IMR-90 (cell line): ENCODE measurements around the gene SGTB. TPM values are rescaled to one million over a fixed set of nuclear protein-coding genes. Genes with fewer than 3 reads are reported as not detected.

ENCODE experiments used
- ATAC-seq: fragments of 200-7000 bp; cut with Tn5 transposase; 2 replicates; pipeline ENCODE4 v1.9.1; 2020; ENCODE audit warnings: low read depth, mild to moderate bottlenecking, moderate library complexity
- BruUV-seq: library from RNA; stranded (reverse); fragments of 400-500 nt; replicated peaks from 2 replicates; lab custom pipeline; 2021; lab: Mats Ljungman, UMichigan
- CTCF ChIA-PET: fragments of 300-600 bp; formaldehyde crosslinking; extraction: SDS; loops from one replicate; lab custom pipeline; 2021; ENCODE audit warnings: antibody characterized with exemption; lab: Yijun Ruan, JAX
- POLR2A ChIA-PET: fragments of 300-600 bp; sonication (Branson Sonifier 250); formaldehyde crosslinking; loops from one replicate; lab custom pipeline; 2022; ENCODE audit warnings: antibody characterized with exemption; ENCODE audit not compliant: unreplicated experiment; lab: Charles Lee
- DNase-seq: peaks from one replicate; pipeline ENCODE4 v3.0.0; 2013
- H2AFZ ChIP-seq: replicated peaks from 2 replicates; pipeline ENCODE3; 2013; ENCODE audit warnings: low read length, mild to moderate bottlenecking; ENCODE audit not compliant: poor library complexity
- H2AK5ac ChIP-seq: 2 replicates; pipeline ENCODE4 v1.6.1; 2013; ENCODE audit warnings: low read depth, low read length, inconsistent platforms
- H2AK9ac ChIP-seq: replicated peaks from 2 replicates; pipeline ENCODE3; 2013; ENCODE audit warnings: mild to moderate bottlenecking, low read depth, low read length, moderate library complexity; ENCODE audit not compliant: poor library complexity
- H2BK120ac ChIP-seq: 2 replicates; pipeline ENCODE4 v1.6.1; 2013; ENCODE audit warnings: low read depth, low read length, inconsistent platforms
- H2BK15ac ChIP-seq: 3 replicates; pipeline ENCODE4 v1.6.1; 2013; ENCODE audit warnings: low read depth, low read length, inconsistent platforms
- H2BK20ac ChIP-seq: 2 replicates; pipeline ENCODE4 v1.6.1; 2013; ENCODE audit warnings: low read depth, mild to moderate bottlenecking, inconsistent platforms, low read length, moderate library complexity
- H2BK5ac ChIP-seq: 2 replicates; pipeline ENCODE4 v1.6.1; 2013; ENCODE audit warnings: mild to moderate bottlenecking, low read depth, low read length, inconsistent platforms; ENCODE audit not compliant: poor library complexity, severe bottlenecking
- H3K14ac ChIP-seq: replicated peaks from 2 replicates; pipeline ENCODE4 v1.6.1; 2013; ENCODE audit warnings: low read depth, low read length, inconsistent platforms
- H3K18ac ChIP-seq: 2 replicates; pipeline ENCODE4 v1.6.1; 2013; ENCODE audit warnings: low read depth, low read length, control low read depth
- H3K23ac ChIP-seq: 2 replicates; pipeline ENCODE4 v1.6.1; 2013; ENCODE audit warnings: low read depth, low read length, inconsistent platforms
- H3K27ac ChIP-seq: 2 replicates; pipeline ENCODE4 v1.5.1; 2013; ENCODE audit warnings: mild to moderate bottlenecking, control low read depth, low read length; ENCODE audit not compliant: insufficient read depth
- H3K27me3 ChIP-seq: 2 replicates; pipeline ENCODE4 v1.6.1; 2013; ENCODE audit warnings: low read length; ENCODE audit not compliant: control insufficient read depth, insufficient read depth
- H3K36me3 ChIP-seq: 2 replicates; pipeline ENCODE4 v1.6.1; 2013; ENCODE audit warnings: low read length, mixed read lengths; ENCODE audit not compliant: control insufficient read depth, insufficient read depth
- H3K4ac ChIP-seq: 2 replicates; pipeline ENCODE4 v1.6.1; 2013; ENCODE audit warnings: low read depth, low read length, inconsistent platforms
- H3K4me1 ChIP-seq: 2 replicates; pipeline ENCODE4 v1.6.1; 2013; ENCODE audit warnings: low read length, mixed read lengths; ENCODE audit not compliant: control insufficient read depth, insufficient read depth
- H3K4me2 ChIP-seq: 2 replicates; pipeline ENCODE4 v1.6.1; 2013; ENCODE audit warnings: low read depth, mild to moderate bottlenecking, control low read depth, low read length, moderate library complexity
- H3K4me3 ChIP-seq: 2 replicates; pipeline ENCODE4 v1.5.1; 2013; ENCODE audit warnings: low read depth, mild to moderate bottlenecking, control low read depth, low read length, moderate library complexity; ENCODE audit not compliant: insufficient read depth
- H3K56ac ChIP-seq: 2 replicates; pipeline ENCODE4 v1.6.1; 2013; ENCODE audit warnings: low read length, inconsistent platforms; ENCODE audit not compliant: insufficient read depth; ENCODE audit errors: extremely low read depth
- H3K79me1 ChIP-seq, 2 experiments: 2 replicates each; pipeline ENCODE4 v1.6.1; 2013; ENCODE audit warnings: low read length in 2 of 2, inconsistent platforms in 1 of 2, low read depth in 1 of 2
- H3K9ac ChIP-seq: 2 replicates; pipeline ENCODE4 v1.6.1; 2013; ENCODE audit warnings: low read depth, low read length, control low read depth
- H3K9me1 ChIP-seq: 2 replicates; pipeline ENCODE4 v1.6.1; 2013; ENCODE audit warnings: low read length, inconsistent platforms; ENCODE audit not compliant: insufficient read depth
- H3K9me3 ChIP-seq: 2 replicates; pipeline ENCODE4 v1.6.1; 2013; ENCODE audit warnings: low read length; ENCODE audit not compliant: control insufficient read depth, insufficient read depth
- H4K20me1 ChIP-seq: 2 replicates; pipeline ENCODE4 v1.6.1; 2013; ENCODE audit warnings: low read length, inconsistent platforms; ENCODE audit not compliant: insufficient read depth
- H4K5ac ChIP-seq: 2 replicates; pipeline ENCODE4 v1.6.1; 2013; ENCODE audit warnings: mild to moderate bottlenecking, low read depth, low read length, control low read depth
- H4K8ac ChIP-seq, 2 experiments: 2 replicates each; pipeline ENCODE4 v1.6.1; 2013; ENCODE audit warnings: low read depth in 2 of 2, low read length in 2 of 2, control low read depth in 1 of 2, inconsistent platforms in 1 of 2
- H4K91ac ChIP-seq: 2 replicates; pipeline ENCODE4 v1.6.1; 2013; ENCODE audit warnings: low read depth, low read length, inconsistent platforms; ENCODE audit not compliant: insufficient read depth
- BHLHE40 ChIP-seq: fragments of 150-350 bp; IDR thresholded peaks from 2 replicates; pipeline ENCODE4 v1.6.1; 2016; ENCODE audit warnings: mild to moderate bottlenecking, low read depth, low read length
- CEBPB ChIP-seq: IDR thresholded peaks from 2 replicates; pipeline ENCODE4 v1.6.1; 2012; ENCODE audit warnings: low read depth, low read length, improper control_type of control experiment
- CHD1 ChIP-seq: IDR thresholded peaks from 2 replicates; pipeline ENCODE4 v1.6.1; 2012; ENCODE audit warnings: low read depth, low read length, improper control_type of control experiment
- FOS ChIP-seq: fragments of 150-350 bp; IDR thresholded peaks from 2 replicates; pipeline ENCODE4 v1.6.1; 2016; ENCODE audit warnings: low read depth, low read length
- MAZ ChIP-seq: IDR thresholded peaks from 2 replicates; pipeline ENCODE4 v1.6.1; 2012; ENCODE audit warnings: low read depth, mild to moderate bottlenecking, low read length, improper control_type of control experiment, moderate library complexity, borderline replicate concordance
- MXI1 ChIP-seq: IDR thresholded peaks from 2 replicates; pipeline ENCODE4 v1.6.1; 2012; ENCODE audit warnings: low read depth, mild to moderate bottlenecking, low read length, moderate library complexity, borderline replicate concordance
- NFE2L2 ChIP-seq: fragments of 150-350 bp; IDR thresholded peaks from 2 replicates; pipeline ENCODE4 v1.6.1; 2016; ENCODE audit warnings: low read depth, mild to moderate bottlenecking, low read length
- POLR2A ChIP-seq: IDR thresholded peaks from 2 replicates; pipeline ENCODE4 v1.6.1; 2012; ENCODE audit warnings: mild to moderate bottlenecking, low read depth, low read length
- RCOR1 ChIP-seq: IDR thresholded peaks from 2 replicates; pipeline ENCODE4 v1.6.1; 2012; ENCODE audit warnings: mild to moderate bottlenecking, low read length, improper control_type of control experiment; ENCODE audit not compliant: insufficient replicate concordance
- RFX5 ChIP-seq: IDR thresholded peaks from 2 replicates; pipeline ENCODE4 v1.8.0; 2012; ENCODE audit warnings: low read depth, mild to moderate bottlenecking, low read length, moderate library complexity
- SMC3 ChIP-seq: fragments of 150-350 bp; IDR thresholded peaks from 2 replicates; pipeline ENCODE4 v1.6.1; 2016; ENCODE audit warnings: low read depth, mild to moderate bottlenecking, antibody characterized with exemption, low read length, moderate library complexity
- WGBS, 2 experiments: methylation state at CpG; one replicate each; pipeline versions ENCODE4 v1.1.5 to v1.1.7; 2013; ENCODE audit warnings: missing lambda C conversion rate in 2 of 2; ENCODE audit not compliant: insufficient read length in 1 of 2; ENCODE audit errors: extremely low coverage in 2 of 2; 5-methylcytosine and 5-hydroxymethylcytosine counted together
- dilution Hi-C: fragments of 300-500 bp; cut with HindIII; formaldehyde crosslinking; loops from one replicate; pipeline ENCODE4 v1.14.3; 2018; ENCODE audit warnings: low sequenced_read_pairs; ENCODE audit not compliant: unreplicated experiment
- in situ Hi-C: fragments of 300-500 bp; cut with MboI; formaldehyde crosslinking; loops from 3 replicates; pipeline ENCODE4 v1.14.3; 2019; ENCODE audit warnings: low sequenced_read_pairs, inconsistent platforms, mixed read lengths
- intact Hi-C: fragments of 100-400 bp; cut with micrococcal nuclease; formaldehyde crosslinking; loops from 2 replicates; pipeline ENCODE4 v1.10.0; 2022
- polyA plus RNA-seq, 3 experiments: library from polyadenylated mRNA; depleted of rRNA; stranded (reverse); fragments of >200 nt; gene quantifications; 2 replicates each; pipeline ENCODE4 v1.2.3, GENCODE V29; 2012; ENCODE audit warnings: low replicate concordance in 1 of 3
- total RNA-seq: library from RNA; depleted of rRNA; stranded (reverse); fragments of >200 nt; gene quantifications from 2 replicates; pipeline ENCODE4 v1.2.3, GENCODE V29; 2012
- TF ChIP-seq, protein P1 (sequence below): conservative IDR thresholded peaks from 2 replicates; pipeline ENCODE4 v1.5.1; 2012; ENCODE audit warnings: mild to moderate bottlenecking, low read depth, low read length, improper control_type of control experiment
- TF ChIP-seq, protein P2 (sequence below): fragments of 150-350 bp; IDR thresholded peaks from 2 replicates; pipeline ENCODE4 v1.6.1; 2017; ENCODE audit warnings: mild to moderate bottlenecking, antibody characterized with exemption, low read length, low read depth
- TF ChIP-seq, protein P3 (sequence below): fragments of 150-350 bp; IDR thresholded peaks from 2 replicates; pipeline ENCODE4 v1.6.1; 2016; ENCODE audit warnings: low read depth, mild to moderate bottlenecking, low read length, moderate library complexity, borderline replicate concordance

The SGTB gene
- total and polyA plus RNA-seq, 2 of the 4 experiments (the other 2 are of a cell fraction) = 7.5 to 15.1 TPM

DNA sequence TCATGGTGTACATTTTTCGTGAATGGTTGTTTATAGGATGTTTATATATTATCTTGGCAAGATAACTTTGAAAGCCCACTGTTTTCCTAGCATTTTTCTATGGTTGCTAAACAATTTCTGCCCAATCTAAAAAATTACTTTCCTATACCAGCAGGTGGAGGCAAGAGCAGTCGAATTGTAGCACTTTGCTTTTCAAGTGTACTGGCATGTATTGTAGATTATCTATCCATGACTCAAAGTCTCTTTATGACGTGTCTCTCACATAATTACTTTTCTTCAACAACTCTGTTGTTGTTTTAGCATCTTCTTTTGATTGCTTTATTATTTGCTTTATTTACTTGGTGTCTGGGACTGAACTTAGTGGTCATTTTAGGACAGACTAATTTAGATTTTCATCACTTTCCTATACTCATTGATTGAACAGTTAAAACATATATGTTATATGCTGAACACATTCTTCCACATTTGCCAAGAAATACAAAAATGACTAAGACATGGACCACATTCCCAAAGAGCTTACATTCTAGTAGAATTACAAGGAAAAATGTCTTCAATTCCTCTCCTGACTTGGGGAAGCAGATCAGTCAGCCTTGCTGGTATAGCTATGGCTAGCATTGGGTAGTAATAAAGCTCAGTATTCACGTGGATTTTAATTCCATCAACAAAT lies 20.8 kb upstream of the SGTB start:
- H2BK5ac ChIP-seq = peak overlapping the region; percentile 96
- H3K4ac ChIP-seq = no peak overlapping the region
- no peak overlapping the region; a peak in 1 of 4 replicates for H4K8ac ChIP-seq
- H3K4me2 ChIP-seq = peak overlapping the region; percentile 68
- no peaks in the 10 kb centered on the region for H3K9me3 ChIP-seq
- peak; percentile 89 for ATAC-seq
- DNase-seq = peak; percentile 91
- H3K14ac ChIP-seq = no peak overlapping the region
- H3K36me3 ChIP-seq = no peaks in the 10 kb centered on the region
- no CpG with 5 or more reads among the region's 4 CpGs for WGBS, 2 experiments
- H2BK15ac ChIP-seq = no peak overlapping the region
- in situ Hi-C loops = no loop called here
- no peak overlapping the region for H2AK5ac ChIP-seq
- intact Hi-C loops = loop anchor here (2.0 to 5.0 kb wide), 2 partner anchors 182 to 405 kb away; no protein-coding TSS in a partner anchor
- H3K79me1 ChIP-seq = peaks cover 42 to 49% of the 10 kb centered on the region in 2 experiments
- ChIA-PET POLR2A (no interaction called here), CTCF (interaction anchor here (0.6 to 1.6 kb wide), 3 partner anchors 16 to 182 kb away, joined by 3 to 6 read pairs (median 3); no protein-coding TSS in a partner anchor)
- no TSS peak for BruUV-seq
- H4K5ac ChIP-seq = no peak overlapping the region
- no peak overlapping the region for H3K4me3 ChIP-seq
- no peak overlapping the region; the same call in 1 of the 2 replicates for H3K23ac ChIP-seq
- peak overlapping the region; percentile 27; the same call in 1 of the 2 replicates for H3K27ac ChIP-seq
- peak overlapping the region; percentile 49; the same call in 1 of the 2 replicates for H3K9ac ChIP-seq
- peaks cover 2% of the 10 kb centered on the region; the same call in 1 of the 2 replicates for H3K4me1 ChIP-seq
- no peak overlapping the region for H2BK120ac ChIP-seq
- dilution Hi-C loops = no loop called here
- H4K91ac ChIP-seq = no peak overlapping the region
- peak overlapping the region; percentile 50; the same call in 1 of the 2 replicates for H3K18ac ChIP-seq
- no peak overlapping the region for H2AK9ac ChIP-seq
- H3K27me3 ChIP-seq = no peaks in the 10 kb centered on the region
- H2BK20ac ChIP-seq = no peak overlapping the region
- H3K9me1 ChIP-seq = no peaks in the 10 kb centered on the region; the same call in 1 of the 2 replicates
- no peaks in the 10 kb centered on the region for H4K20me1 ChIP-seq
- H3K56ac ChIP-seq = 0 out of 2 replicates have a peak overlapping the region, but pooled peaks have one; percentile 12
- no peak overlapping the region for H2AFZ ChIP-seq
- TF ChIP-seq FOS (no peak), BHLHE40 (no peak), CHD1 (no peak), SMC3 (peak; percentile 84), NFE2L2 (no peak), MXI1 (no peak), MAZ (no peak), RCOR1 (no peak), POLR2A (no peak), RFX5 (no peak), CEBPB (peak; percentile 39; the same call in 1 of the 2 replicates)
- TF ChIP-seq, protein P1, sequence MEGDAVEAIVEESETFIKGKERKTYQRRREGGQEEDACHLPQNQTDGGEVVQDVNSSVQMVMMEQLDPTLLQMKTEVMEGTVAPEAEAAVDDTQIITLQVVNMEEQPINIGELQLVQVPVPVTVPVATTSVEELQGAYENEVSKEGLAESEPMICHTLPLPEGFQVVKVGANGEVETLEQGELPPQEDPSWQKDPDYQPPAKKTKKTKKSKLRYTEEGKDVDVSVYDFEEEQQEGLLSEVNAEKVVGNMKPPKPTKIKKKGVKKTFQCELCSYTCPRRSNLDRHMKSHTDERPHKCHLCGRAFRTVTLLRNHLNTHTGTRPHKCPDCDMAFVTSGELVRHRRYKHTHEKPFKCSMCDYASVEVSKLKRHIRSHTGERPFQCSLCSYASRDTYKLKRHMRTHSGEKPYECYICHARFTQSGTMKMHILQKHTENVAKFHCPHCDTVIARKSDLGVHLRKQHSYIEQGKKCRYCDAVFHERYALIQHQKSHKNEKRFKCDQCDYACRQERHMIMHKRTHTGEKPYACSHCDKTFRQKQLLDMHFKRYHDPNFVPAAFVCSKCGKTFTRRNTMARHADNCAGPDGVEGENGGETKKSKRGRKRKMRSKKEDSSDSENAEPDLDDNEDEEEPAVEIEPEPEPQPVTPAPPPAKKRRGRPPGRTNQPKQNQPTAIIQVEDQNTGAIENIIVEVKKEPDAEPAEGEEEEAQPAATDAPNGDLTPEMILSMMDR = peak; percentile 87
- TF ChIP-seq, protein P2, sequence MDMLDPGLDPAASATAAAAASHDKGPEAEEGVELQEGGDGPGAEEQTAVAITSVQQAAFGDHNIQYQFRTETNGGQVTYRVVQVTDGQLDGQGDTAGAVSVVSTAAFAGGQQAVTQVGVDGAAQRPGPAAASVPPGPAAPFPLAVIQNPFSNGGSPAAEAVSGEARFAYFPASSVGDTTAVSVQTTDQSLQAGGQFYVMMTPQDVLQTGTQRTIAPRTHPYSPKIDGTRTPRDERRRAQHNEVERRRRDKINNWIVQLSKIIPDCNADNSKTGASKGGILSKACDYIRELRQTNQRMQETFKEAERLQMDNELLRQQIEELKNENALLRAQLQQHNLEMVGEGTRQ = no peak
- TF ChIP-seq, protein P3, sequence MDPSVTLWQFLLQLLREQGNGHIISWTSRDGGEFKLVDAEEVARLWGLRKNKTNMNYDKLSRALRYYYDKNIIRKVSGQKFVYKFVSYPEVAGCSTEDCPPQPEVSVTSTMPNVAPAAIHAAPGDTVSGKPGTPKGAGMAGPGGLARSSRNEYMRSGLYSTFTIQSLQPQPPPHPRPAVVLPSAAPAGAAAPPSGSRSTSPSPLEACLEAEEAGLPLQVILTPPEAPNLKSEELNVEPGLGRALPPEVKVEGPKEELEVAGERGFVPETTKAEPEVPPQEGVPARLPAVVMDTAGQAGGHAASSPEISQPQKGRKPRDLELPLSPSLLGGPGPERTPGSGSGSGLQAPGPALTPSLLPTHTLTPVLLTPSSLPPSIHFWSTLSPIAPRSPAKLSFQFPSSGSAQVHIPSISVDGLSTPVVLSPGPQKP = no peak
